Left ventricle myocardium superior (tissue), 1 donor: ENCODE measurements around the gene ENTHD1. TPM values are rescaled to one million over a fixed set of nuclear protein-coding genes. Genes with fewer than 3 reads are reported as not detected.
"Not testable (repeated sequence)": the region's sequence is repeated elsewhere in the genome, so short reads cannot be mapped to it uniquely, and the experiment has no call there.

ENCODE experiments used
- ATAC-seq: fragments of 200-7000 bp; cut with Tn5 transposase; one replicate; pipeline ENCODE4 v1.9.1; 2020; ENCODE audit warnings: mild to moderate bottlenecking, moderate library complexity
- DNase-seq: peaks from one replicate; pipeline ENCODE4 v3.0.0-alpha.2; 2020
- intact Hi-C: fragments of 100-400 bp; cut with micrococcal nuclease; formaldehyde crosslinking; loops from one replicate; pipeline ENCODE4 v1.11.0; 2022
- total RNA-seq: library from RNA; stranded (reverse); fragmentation: NEBNext Ultra II Directional; extraction: Animal tissue kit (Norgen Biotek cat#: 25700); gene quantifications from one replicate; pipeline ENCODE4 v1.2.1, GENCODE V29; 2021
- donor health status: DM: no; HTN: yes; CAD: no; lungs with severe emphysema.

ENTHD1 gene
- total RNA-seq, 1 donor from 2014 or later: not detected

- intact Hi-C loops, DNase-seq, ATAC-seq: not testable (repeated sequence)
Measured at GRCh38 chr22:39869797-39870196, 23.8 kb downstream of the ENTHD1 start.

GRCh38 chr22:39868741-39869140, 24.8 kb downstream of the ENTHD1 start:
- ATAC-seq (no peak), DNase-seq (no peak)
- intact Hi-C loops: no loop called here

GRCh38 chr22:39859903-39860588, 33.5 kb downstream of the ENTHD1 start:
- intact Hi-C loops: no loop called here
- DNase-seq (no peak), ATAC-seq (no peak)

- ATAC-seq (no peak), DNase-seq (no peak)
- intact Hi-C loops: no loop called here
Measured at GRCh38 chr22:39856588-39856987, 37.0 kb downstream of the ENTHD1 start.

GRCh38 chr22:39852799-39853198, 40.8 kb downstream of the ENTHD1 start:
- no peak for ATAC-seq
- DNase-seq: no peak
- intact Hi-C loops: no loop called here

GRCh38 chr22:39851606-39852315, 41.8 kb downstream of the ENTHD1 start:
- ATAC-seq: no peak
- intact Hi-C loops: no loop called here
- no peak for DNase-seq

GRCh38 chr22:39847477-39847876, 46.1 kb downstream of the ENTHD1 start:
- intact Hi-C loops: no loop called here
- ATAC-seq (no peak), DNase-seq (no peak)

GRCh38 chr22:39846539-39846938, 47.0 kb downstream of the ENTHD1 start:
- intact Hi-C loops, DNase-seq, ATAC-seq: not testable (repeated sequence)

GRCh38 chr22:39845529-39845928, 48.0 kb downstream of the ENTHD1 start:
- intact Hi-C loops: no loop called here
- ATAC-seq (no peak), DNase-seq (no peak)

- DNase-seq: no peak
- intact Hi-C loops: no loop called here
- ATAC-seq: no peak
Measured at GRCh38 chr22:39839917-39840510, 53.5 kb downstream of the ENTHD1 start.

- intact Hi-C loops: no loop called here
- ATAC-seq (no peak), DNase-seq (no peak)
Measured at GRCh38 chr22:39839204-39839603, 54.4 kb downstream of the ENTHD1 start.

GRCh38 chr22:39833610-39834009, 60.0 kb downstream of the ENTHD1 start:
- DNase-seq: no peak
- no peak for ATAC-seq
- intact Hi-C loops: no loop called here

GRCh38 chr22:39833093-39833492, 60.5 kb downstream of the ENTHD1 start:
- DNase-seq (no peak), ATAC-seq (no peak)
- intact Hi-C loops: no loop called here

- intact Hi-C loops: no loop called here
- no peak for ATAC-seq
- DNase-seq: no peak
Measured at GRCh38 chr22:39832627-39833074, 60.9 kb downstream of the ENTHD1 start.

GRCh38 chr22:39825661-39826102, 67.9 kb downstream of the ENTHD1 start:
- intact Hi-C loops: no loop called here
- DNase-seq (no peak), ATAC-seq (no peak)

- intact Hi-C loops: no loop called here
- ATAC-seq: no peak
- no peak for DNase-seq
Measured at GRCh38 chr22:39821008-39821407, 72.6 kb downstream of the ENTHD1 start.

GRCh38 chr22:39820256-39820655, 73.3 kb downstream of the ENTHD1 start:
- ATAC-seq (no peak), DNase-seq (no peak)
- intact Hi-C loops: no loop called here

GRCh38 chr22:39819429-39819828, 74.1 kb downstream of the ENTHD1 start:
- intact Hi-C loops: no loop called here
- ATAC-seq (no peak), DNase-seq (no peak)

- intact Hi-C loops: no loop called here
- DNase-seq: no peak
- no peak for ATAC-seq
Measured at GRCh38 chr22:39818094-39818493, 75.5 kb downstream of the ENTHD1 start.

GRCh38 chr22:39815932-39816331, 77.6 kb downstream of the ENTHD1 start:
- no peak for ATAC-seq
- intact Hi-C loops: no loop called here
- DNase-seq: no peak
